SK-N-SH (cell line): Measurements from ENCODE around the gene FAM114A1. TPM values are rescaled to one million over a fixed set of nuclear protein-coding genes. Genes with fewer than 3 reads are reported as not detected.

Source experiments
- EP300 ChIP-seq, 2 experiments: IDR thresholded peaks; 2 replicates each; pipeline versions ENCODE4 v1.4.0 to v1.6.1; 2012; ENCODE audit warnings: borderline replicate concordance in 1 of 2, low read depth in 1 of 2, low read length in 1 of 2
- FOXM1 ChIP-seq: IDR thresholded peaks from 2 replicates; pipeline ENCODE4 v1.4.0; 2012; ENCODE audit warnings: low read depth, mild to moderate bottlenecking
- GATA2 ChIP-seq: sonication (generic); formaldehyde crosslinking; IDR thresholded peaks from 2 replicates; pipeline ENCODE4 v1.5.0; 2020; ENCODE audit warnings: mild to moderate bottlenecking, missing genetic modification reagents
- JUND ChIP-seq: IDR thresholded peaks from 2 replicates; pipeline ENCODE4 v1.4.0; 2012
- MEF2A ChIP-seq: IDR thresholded peaks from 2 replicates; pipeline ENCODE4 v1.4.0; 2012; ENCODE audit warnings: low read depth, borderline replicate concordance
- RCOR1 ChIP-seq: fragments of 150-350 bp; IDR thresholded peaks from 2 replicates; pipeline ENCODE4 v1.6.1; 2017; ENCODE audit warnings: antibody characterized with exemption, low read length
- REST ChIP-seq: IDR thresholded peaks from 2 replicates; pipeline ENCODE4 v1.6.1; 2012; ENCODE audit warnings: mild to moderate bottlenecking, low read depth, low read length, moderate library complexity
- RFX5 ChIP-seq: IDR thresholded peaks from 2 replicates; pipeline ENCODE4 v1.6.1; 2012; ENCODE audit warnings: mild to moderate bottlenecking, improper control_type of control experiment, low read length
- SIN3A ChIP-seq: IDR thresholded peaks from 2 replicates; pipeline ENCODE4 v1.6.1; 2012; ENCODE audit warnings: low read depth, mild to moderate bottlenecking, low read length, moderate library complexity, borderline replicate concordance
- SMC3 ChIP-seq: IDR thresholded peaks from 2 replicates; pipeline ENCODE4 v1.6.1; 2012; ENCODE audit warnings: low read depth, low read length, improper control_type of control experiment
- TAF1 ChIP-seq: IDR thresholded peaks from 2 replicates; pipeline ENCODE4 v1.6.1; 2012; ENCODE audit warnings: low read depth, mild to moderate bottlenecking, low read length, moderate library complexity, borderline replicate concordance
- TCF12 ChIP-seq: IDR thresholded peaks from 2 replicates; pipeline ENCODE4 v1.4.0; 2012
- YY1 ChIP-seq: IDR thresholded peaks from 2 replicates; pipeline ENCODE4 v1.4.0; 2012; ENCODE audit warnings: low read depth, mild to moderate bottlenecking
- ZBTB33 ChIP-seq: IDR thresholded peaks from 2 replicates; pipeline ENCODE4 v1.4.0; 2012; ENCODE audit warnings: low read depth, borderline replicate concordance
- polyA plus RNA-seq, 3 experiments: library from polyadenylated mRNA; depleted of rRNA; stranded (reverse); fragments of >200 nt; gene quantifications; 2 replicates each; pipeline ENCODE4 v1.2.3, GENCODE V29; 2012
- TF ChIP-seq, protein P1 (sequence below): fragments of 200-600 bp; sonication (generic); IDR thresholded peaks from 2 replicates; pipeline ENCODE4 v1.6.1; 2017; ENCODE audit warnings: antibody characterized with exemption, mild to moderate bottlenecking, moderate library complexity
- TF ChIP-seq, protein P2 (sequence below): IDR thresholded peaks from 2 replicates; pipeline ENCODE4; 2012

Gene FAM114A1
- polyA plus RNA-seq, 1 of the 3 experiments (the other 2 are of a cell fraction), result 54.2 TPM

DNA sequence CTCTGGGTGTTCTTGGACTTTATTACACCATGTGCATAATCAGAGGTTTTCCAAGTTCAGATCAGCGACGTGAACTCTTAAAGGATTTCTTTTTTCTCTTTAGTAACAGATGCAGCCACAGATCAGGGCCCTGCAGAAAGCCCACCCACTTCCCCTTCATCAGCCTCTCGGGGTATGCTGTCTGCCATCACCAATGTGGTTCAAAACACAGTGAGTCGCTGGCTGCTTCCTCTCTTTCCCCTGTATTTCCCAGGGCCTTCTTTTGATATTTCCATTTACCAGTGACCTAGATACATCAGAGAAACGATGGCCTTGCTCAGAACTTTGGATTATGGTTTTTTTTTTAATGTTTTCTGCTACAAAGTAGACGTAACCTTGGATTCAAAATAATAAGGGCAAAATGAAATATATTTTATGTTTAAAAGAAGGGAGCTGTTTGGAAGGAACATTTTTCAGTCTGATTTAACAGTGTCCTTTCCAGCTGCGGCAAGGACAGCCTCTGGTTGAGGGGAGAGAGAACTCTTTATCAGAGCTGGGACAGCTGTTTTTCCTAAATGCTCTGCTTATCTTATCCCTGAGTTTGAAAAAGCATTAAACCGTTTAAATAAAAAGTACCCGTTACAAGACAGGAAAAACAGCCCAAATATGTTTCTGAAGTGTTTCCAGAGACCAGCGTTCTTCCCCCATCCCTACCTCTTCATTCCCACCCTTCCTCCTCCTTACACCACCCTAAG is 38.2 kb downstream of the FAM114A1 start (continued):
- TF ChIP-seq SIN3A (no peak), TAF1 (no peak), TCF12 (peak; percentile 7; the same call in 1 of the 2 replicates), SMC3 (no peak), REST (no peak), EP300 (IDR thresholded peaks at IDR 0.05; ENCODE audit: borderline replicate concordance in 1 of 2, low read depth in 1 of 2, low read length in 1 of 2) (peak in 1 of 2 experiments; percentile 82; a peak in 2 of 4 replicates), JUND (no peak), ZBTB33 (no peak), RFX5 (no peak), YY1 (no peak), FOXM1 (no peak), GATA2 (peak; percentile 68), MEF2A (no peak), RCOR1 (peak; percentile 71; the same call in 1 of the 2 replicates)
- TF ChIP-seq, protein P1, sequence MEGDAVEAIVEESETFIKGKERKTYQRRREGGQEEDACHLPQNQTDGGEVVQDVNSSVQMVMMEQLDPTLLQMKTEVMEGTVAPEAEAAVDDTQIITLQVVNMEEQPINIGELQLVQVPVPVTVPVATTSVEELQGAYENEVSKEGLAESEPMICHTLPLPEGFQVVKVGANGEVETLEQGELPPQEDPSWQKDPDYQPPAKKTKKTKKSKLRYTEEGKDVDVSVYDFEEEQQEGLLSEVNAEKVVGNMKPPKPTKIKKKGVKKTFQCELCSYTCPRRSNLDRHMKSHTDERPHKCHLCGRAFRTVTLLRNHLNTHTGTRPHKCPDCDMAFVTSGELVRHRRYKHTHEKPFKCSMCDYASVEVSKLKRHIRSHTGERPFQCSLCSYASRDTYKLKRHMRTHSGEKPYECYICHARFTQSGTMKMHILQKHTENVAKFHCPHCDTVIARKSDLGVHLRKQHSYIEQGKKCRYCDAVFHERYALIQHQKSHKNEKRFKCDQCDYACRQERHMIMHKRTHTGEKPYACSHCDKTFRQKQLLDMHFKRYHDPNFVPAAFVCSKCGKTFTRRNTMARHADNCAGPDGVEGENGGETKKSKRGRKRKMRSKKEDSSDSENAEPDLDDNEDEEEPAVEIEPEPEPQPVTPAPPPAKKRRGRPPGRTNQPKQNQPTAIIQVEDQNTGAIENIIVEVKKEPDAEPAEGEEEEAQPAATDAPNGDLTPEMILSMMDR, result no peak
- TF ChIP-seq, protein P2, sequence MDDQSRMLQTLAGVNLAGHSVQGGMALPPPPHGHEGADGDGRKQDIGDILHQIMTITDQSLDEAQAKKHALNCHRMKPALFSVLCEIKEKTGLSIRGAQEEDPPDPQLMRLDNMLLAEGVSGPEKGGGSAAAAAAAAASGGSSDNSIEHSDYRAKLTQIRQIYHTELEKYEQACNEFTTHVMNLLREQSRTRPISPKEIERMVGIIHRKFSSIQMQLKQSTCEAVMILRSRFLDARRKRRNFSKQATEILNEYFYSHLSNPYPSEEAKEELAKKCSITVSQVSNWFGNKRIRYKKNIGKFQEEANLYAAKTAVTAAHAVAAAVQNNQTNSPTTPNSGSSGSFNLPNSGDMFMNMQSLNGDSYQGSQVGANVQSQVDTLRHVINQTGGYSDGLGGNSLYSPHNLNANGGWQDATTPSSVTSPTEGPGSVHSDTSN, result no peak
- TF ChIP-seq, all 33 proteins: peak for 5
